Uterus (tissue), 2 donors: ENCODE results near the gene CDKN2B-AS1.

Experiments
- POLR2A ChIP-seq, 2 donors: fragments of 450-650 bp; IDR thresholded peaks; one replicate each; pipeline ENCODE4 v1.6.1; 2016; ENCODE audit warnings: antibody characterized with exemption in 2 of 2, mild to moderate bottlenecking in 1 of 2, moderate library complexity in 1 of 2
- TF ChIP-seq, protein P1 (sequence below), 4 experiments: fragments of 200-600 bp in 2 of 4; fragments of 450-650 bp in 2 of 4; sonication (generic) in 2 of 4; IDR thresholded peaks; one replicate each; pipeline ENCODE4 v1.5.1; 2016 to 2019; ENCODE audit warnings: antibody characterized with exemption in 4 of 4, mild to moderate bottlenecking in 2 of 4, moderate library complexity in 1 of 4

DNA sequence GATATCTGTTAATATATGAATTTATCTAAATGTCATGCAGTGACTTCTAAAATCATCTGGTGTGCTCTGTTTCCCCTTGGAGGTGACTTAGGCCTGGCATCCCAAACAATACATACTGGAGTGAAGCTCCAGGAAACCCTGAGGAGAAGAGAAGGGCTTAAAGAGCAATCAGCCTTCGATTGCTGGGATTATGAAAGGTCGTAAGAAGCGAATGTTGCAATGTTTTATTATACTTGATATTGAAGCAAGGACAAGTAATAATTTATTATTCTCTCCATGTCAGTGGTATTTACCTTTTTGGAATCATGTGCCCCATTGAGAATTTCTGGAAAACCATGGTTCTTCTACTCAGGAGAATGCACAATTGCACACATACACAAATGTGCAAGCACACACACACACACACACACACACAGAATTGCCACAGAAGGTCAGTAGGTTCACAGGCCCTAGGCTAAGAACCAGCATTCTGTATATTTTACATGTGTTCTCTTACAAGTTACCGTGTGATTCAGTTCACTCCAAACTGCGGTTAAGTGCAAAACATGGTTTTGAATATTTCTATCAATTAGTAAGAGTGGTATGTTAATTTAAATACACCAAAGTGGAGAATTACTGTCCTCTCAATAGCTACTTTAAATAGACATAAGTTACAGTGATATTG is 93.6 kb downstream of the CDKN2B-AS1 start:
- TF ChIP-seq, protein P1, sequence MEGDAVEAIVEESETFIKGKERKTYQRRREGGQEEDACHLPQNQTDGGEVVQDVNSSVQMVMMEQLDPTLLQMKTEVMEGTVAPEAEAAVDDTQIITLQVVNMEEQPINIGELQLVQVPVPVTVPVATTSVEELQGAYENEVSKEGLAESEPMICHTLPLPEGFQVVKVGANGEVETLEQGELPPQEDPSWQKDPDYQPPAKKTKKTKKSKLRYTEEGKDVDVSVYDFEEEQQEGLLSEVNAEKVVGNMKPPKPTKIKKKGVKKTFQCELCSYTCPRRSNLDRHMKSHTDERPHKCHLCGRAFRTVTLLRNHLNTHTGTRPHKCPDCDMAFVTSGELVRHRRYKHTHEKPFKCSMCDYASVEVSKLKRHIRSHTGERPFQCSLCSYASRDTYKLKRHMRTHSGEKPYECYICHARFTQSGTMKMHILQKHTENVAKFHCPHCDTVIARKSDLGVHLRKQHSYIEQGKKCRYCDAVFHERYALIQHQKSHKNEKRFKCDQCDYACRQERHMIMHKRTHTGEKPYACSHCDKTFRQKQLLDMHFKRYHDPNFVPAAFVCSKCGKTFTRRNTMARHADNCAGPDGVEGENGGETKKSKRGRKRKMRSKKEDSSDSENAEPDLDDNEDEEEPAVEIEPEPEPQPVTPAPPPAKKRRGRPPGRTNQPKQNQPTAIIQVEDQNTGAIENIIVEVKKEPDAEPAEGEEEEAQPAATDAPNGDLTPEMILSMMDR (IDR thresholded peaks at IDR 0.05) = no peak
- no peak for TF ChIP-seq POLR2A (IDR thresholded peaks at IDR 0.05)
